WI38 (cell line): ENCODE data around the gene GMPR2.

Experiments used
- H3K4me3 ChIP-seq: 2 replicates; pipeline ENCODE4 v1.5.1; 2011; ENCODE audit warnings: low read depth, mild to moderate bottlenecking, control low read depth, low read length
- TF ChIP-seq, protein P1 (sequence below): IDR thresholded peaks from 2 replicates; pipeline ENCODE4 v1.5.1; 2012; ENCODE audit warnings: low read depth, mild to moderate bottlenecking, control low read depth, low read length

GMPR2 gene

DNA sequence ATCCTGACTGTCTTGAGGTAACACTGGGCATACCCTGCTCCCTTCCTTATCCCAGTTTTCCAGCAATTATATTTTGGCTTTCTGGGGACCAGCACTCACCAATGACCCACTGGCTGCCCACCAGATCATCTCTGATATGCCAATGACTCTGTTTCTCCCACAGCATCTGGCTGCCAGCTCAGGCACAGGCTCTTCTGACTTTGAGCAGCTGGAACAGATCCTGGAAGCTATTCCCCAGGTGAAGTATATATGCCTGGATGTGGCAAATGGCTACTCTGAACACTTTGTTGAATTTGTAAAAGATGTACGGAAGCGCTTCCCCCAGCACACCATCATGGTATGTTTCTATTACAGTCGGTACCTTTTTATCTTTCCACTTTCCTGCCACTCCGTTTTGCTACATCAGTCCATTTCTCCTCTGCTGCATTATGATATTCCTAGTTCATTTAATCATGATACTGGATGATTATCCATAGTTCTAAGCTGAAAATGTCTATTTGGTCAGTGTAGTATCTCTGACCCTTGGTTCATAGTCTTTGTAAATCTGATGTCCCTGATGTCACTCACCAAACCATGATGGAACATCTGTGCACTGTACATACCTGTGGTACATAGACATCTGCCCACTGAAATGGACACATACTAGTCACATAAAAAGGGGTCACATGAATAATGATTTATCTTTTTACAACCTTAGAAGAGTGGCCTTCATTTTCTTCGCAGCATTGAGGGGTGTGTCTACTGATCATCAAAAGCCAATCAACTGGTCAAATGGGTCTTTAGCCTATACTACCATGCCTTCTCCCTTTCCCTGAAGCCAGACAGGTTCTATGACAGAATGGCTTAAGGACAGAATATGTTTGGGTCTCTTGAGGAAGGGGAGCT, 3.3 kb downstream of the GMPR2 start:
- TF ChIP-seq, protein P1, sequence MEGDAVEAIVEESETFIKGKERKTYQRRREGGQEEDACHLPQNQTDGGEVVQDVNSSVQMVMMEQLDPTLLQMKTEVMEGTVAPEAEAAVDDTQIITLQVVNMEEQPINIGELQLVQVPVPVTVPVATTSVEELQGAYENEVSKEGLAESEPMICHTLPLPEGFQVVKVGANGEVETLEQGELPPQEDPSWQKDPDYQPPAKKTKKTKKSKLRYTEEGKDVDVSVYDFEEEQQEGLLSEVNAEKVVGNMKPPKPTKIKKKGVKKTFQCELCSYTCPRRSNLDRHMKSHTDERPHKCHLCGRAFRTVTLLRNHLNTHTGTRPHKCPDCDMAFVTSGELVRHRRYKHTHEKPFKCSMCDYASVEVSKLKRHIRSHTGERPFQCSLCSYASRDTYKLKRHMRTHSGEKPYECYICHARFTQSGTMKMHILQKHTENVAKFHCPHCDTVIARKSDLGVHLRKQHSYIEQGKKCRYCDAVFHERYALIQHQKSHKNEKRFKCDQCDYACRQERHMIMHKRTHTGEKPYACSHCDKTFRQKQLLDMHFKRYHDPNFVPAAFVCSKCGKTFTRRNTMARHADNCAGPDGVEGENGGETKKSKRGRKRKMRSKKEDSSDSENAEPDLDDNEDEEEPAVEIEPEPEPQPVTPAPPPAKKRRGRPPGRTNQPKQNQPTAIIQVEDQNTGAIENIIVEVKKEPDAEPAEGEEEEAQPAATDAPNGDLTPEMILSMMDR = no peak
- H3K4me3 ChIP-seq = no peak overlapping the region

DNA sequence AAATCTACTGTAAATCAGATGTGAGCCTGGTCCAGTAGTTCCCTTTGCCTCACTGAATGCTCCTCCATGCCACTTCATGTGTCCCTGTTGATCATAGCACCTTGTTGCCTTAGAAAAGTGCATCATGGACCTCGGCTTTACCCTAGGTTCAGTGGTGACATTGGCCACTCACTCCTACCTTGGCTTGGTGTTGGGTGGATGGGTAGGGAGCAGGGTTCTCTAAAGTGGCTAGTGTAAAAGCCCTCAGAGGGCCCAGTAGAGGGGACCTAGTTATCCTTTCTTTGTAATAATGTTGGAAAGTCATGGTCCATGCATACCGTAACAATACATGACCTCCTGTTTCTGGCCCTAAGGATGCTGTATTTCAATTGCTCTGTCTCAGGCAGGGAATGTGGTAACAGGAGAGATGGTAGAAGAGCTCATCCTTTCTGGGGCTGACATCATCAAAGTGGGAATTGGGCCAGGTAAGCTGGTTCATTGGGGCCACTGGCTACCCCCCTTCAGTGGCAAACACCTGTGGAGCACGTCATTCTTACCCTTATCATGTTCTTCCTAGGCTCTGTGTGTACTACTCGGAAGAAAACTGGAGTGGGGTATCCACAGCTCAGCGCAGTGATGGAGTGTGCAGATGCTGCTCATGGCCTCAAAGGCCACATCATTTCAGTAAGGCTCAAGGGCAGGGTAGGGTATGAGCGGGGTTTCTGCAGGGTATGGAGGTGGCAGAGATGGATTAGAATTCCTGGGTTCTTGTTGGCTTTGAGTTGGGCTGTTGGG, 4.1 kb downstream of the GMPR2 start:
- H3K4me3 ChIP-seq = no peak overlapping the region
- TF ChIP-seq, protein P1 = no peak

DNA sequence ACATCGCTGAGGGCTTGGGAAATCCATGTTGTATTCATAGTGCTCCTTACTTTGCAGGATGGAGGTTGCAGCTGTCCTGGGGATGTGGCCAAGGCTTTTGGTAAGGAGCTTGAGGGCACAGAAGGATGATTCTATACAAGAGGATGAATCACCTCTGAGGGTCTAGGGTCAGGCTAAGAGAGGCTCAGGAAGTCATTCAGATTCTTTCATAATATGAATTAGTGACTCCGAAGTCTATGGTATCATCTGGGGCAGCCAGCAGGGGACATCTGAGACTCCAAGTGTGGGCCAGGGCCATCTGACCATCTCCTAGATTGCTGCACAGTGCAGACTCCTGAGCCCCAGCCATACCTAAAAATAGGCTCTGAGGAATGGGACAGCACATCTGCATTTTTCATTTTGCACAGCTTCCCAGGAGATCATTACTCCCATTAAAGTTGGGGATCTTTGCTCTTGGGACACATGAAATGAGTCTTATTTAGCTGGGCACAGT, 4.8 kb downstream of the GMPR2 start:
- TF ChIP-seq, protein P1 = no peak
- no peak overlapping the region for H3K4me3 ChIP-seq

DNA sequence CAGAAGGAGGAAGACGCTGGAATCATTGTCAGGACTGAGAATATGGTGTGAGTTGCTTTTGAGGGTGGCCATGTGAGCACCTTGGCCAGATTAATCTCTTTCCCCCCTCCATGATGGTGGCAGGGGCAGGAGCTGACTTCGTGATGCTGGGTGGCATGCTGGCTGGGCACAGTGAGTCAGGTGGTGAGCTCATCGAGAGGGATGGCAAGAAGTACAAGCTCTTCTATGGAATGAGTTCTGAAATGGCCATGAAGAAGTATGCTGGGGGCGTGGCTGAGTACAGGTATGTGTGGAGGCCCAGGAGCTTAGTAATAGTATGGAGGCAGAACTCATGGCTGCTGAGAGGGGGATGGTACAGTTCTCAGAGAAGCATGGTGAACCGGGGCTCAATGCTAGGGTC, 5.4 kb downstream of the GMPR2 start:
- TF ChIP-seq, protein P1 = no peak
- H3K4me3 ChIP-seq = no peak overlapping the region

DNA sequence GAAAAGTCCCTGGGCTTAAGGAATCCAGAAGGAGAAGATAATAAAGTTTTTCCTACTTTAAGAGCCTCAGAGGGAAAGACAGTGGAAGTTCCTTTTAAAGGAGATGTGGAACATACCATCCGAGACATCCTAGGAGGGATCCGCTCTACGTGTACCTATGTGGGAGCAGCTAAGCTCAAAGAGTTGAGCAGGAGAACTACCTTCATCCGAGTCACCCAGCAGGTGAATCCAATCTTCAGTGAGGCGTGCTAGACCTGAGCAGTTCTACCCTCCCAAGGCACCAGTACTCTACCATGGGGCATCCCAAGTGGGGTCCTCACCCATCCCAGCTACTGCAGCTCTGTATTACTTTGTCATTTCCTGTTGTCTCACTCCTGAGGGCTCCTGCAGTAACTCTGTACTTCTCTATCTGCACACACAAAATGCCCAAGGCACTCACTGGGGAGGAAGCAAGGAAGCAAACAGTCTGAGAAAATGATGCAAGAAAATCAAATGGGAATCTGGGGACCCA, 5.9 kb downstream of the GMPR2 start:
- no peak overlapping the region for H3K4me3 ChIP-seq
- TF ChIP-seq, protein P1 = no peak

DNA sequence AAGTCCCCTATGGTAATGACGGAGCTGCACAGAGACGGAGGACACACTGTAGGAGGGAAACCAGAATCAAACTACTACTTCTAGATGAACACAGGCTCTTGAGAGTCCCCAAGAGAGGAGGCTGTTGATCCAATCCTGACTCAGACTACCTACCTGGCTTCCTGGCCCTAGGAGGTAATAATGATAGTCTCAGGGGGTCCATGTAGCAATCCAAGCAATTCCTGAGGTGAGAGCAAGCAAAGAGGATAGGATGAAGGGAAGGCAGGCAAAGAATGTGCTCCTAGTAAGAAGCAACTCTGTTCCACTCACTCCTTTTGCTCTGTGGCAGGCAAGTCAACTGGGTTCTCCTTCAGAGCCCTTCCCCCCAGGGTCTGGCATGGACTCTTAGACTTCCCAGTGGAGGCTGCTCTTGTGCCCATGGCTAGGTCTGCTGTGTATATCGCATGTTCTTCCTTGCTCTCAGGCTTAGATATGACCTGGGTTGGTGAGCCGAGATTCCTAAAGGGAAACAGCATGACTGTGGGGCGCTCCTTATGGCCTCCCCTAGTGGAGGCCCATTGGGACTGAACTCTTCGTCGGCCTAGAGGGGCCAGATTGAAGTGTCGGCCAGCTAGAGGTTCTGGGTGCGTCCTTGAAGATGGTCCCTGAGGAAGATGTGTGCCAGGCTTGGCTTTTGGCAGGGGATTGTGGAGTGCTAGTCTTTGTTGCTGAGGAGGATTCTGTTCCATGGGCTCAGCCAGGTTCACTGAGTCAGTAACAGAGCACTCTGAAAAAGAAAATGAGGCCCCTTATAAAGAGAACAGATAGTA, 7.6 kb downstream of the GMPR2 start:
- H3K4me3 ChIP-seq = no peak overlapping the region
- TF ChIP-seq, protein P1 = no peak
